NCI-H82 treated with DMSO at 0.1 percent for 48 hours (cell line): ENCODE results near the gene SH2D7.

Experiments
- DNase-seq: peaks from one replicate; lab custom pipeline; 2025; ENCODE audit not compliant: unreplicated experiment; lab: John Stamatoyannopoulos, UW

SH2D7 gene

GRCh38 chr15:78092261-78093041, at the start of gene SH2D7:
SH2D7 (plus strand) TSS chr15:78092561; CDS start chr15:78092585, 24 bp downstream.
- no peak for DNase-seq

- no peak for DNase-seq
Observed at GRCh38 chr15:78044407-78045155, 47.8 kb upstream of the SH2D7 start.

GRCh38 chr15:78045189-78045588, 47.2 kb upstream of the SH2D7 start:
- DNase-seq: no peak

- no peak for DNase-seq
Observed at GRCh38 chr15:78046796-78047341, 45.5 kb upstream of the SH2D7 start.

GRCh38 chr15:78047761-78048627, 44.4 kb upstream of the SH2D7 start:
- no peak for DNase-seq

GRCh38 chr15:78048628-78048920, 43.8 kb upstream of the SH2D7 start:
- DNase-seq: no peak

- DNase-seq: no peak
Observed at GRCh38 chr15:78049691-78050440, 42.5 kb upstream of the SH2D7 start.

GRCh38 chr15:78050441-78050809, 41.9 kb upstream of the SH2D7 start:
- no peak for DNase-seq

- no peak for DNase-seq
Observed at GRCh38 chr15:78050826-78051225, 41.5 kb upstream of the SH2D7 start.

- DNase-seq: no peak
Observed at GRCh38 chr15:78051596-78051995, 40.8 kb upstream of the SH2D7 start.

- no peak for DNase-seq
Observed at GRCh38 chr15:78052001-78052401, 40.4 kb upstream of the SH2D7 start.

- DNase-seq: no peak
Observed at GRCh38 chr15:78052545-78052944, 39.8 kb upstream of the SH2D7 start.

- DNase-seq: no peak
Observed at GRCh38 chr15:78054518-78054917, 37.8 kb upstream of the SH2D7 start.

GRCh38 chr15:78054966-78055365, 37.4 kb upstream of the SH2D7 start:
- no peak for DNase-seq

GRCh38 chr15:78055919-78056713, 36.2 kb upstream of the SH2D7 start:
- no peak for DNase-seq

GRCh38 chr15:78056714-78057269, 35.6 kb upstream of the SH2D7 start:
- no peak for DNase-seq

GRCh38 chr15:78057803-78058202, 34.6 kb upstream of the SH2D7 start:
- no peak for DNase-seq

GRCh38 chr15:78058401-78058935, 33.9 kb upstream of the SH2D7 start:
- DNase-seq: no peak

- peak; percentile 60 for DNase-seq
Observed at GRCh38 chr15:78059110-78059839, 33.1 kb upstream of the SH2D7 start.
